SK-N-SH treated with all-trans-retinoic acid at 6 μM for 48 hours (cell line): ENCODE measurements around the gene IGF1.

Experiments
- ZC3H10 ChIP-seq: fragments of 250-450 bp; sonication (Bioruptor Pico); IDR thresholded peaks from 2 replicates; pipeline ENCODE4 v1.5.1; 2021; ENCODE audit warnings: mild to moderate bottlenecking, moderate library complexity
- TF ChIP-seq, protein P1 (sequence below): fragments of 250-450 bp; sonication (Bioruptor Pico); IDR thresholded peaks from 2 replicates; pipeline ENCODE4 v1.8.0; 2020; ENCODE audit warnings: mild to moderate bottlenecking, moderate library complexity, borderline replicate concordance

DNA sequence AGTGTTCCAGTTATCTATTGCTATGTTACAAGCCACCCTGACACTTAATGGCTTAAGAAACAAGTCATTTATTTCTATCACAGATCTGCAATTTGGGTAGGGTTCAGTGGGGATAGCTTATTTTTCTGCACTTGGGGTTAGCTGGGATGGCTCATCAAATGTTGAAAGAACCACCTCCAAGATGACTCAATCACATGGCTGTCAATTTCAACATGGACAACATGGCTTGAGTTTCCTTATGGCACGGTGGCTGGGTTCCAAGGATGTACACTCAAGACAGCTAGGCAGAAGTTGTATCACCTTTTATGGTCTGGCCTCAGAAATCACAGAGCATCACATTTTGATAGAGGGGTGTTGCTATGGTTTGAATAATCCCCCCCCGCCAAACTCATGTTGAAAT is 24.5 kb upstream of the IGF1 start:
- TF ChIP-seq ZC3H10 (CRISPR knock-in tag): no peak
- TF ChIP-seq, protein P1, sequence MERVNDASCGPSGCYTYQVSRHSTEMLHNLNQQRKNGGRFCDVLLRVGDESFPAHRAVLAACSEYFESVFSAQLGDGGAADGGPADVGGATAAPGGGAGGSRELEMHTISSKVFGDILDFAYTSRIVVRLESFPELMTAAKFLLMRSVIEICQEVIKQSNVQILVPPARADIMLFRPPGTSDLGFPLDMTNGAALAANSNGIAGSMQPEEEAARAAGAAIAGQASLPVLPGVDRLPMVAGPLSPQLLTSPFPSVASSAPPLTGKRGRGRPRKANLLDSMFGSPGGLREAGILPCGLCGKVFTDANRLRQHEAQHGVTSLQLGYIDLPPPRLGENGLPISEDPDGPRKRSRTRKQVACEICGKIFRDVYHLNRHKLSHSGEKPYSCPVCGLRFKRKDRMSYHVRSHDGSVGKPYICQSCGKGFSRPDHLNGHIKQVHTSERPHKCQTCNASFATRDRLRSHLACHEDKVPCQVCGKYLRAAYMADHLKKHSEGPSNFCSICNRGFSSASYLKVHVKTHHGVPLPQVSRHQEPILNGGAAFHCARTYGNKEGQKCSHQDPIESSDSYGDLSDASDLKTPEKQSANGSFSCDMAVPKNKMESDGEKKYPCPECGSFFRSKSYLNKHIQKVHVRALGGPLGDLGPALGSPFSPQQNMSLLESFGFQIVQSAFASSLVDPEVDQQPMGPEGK (CRISPR knock-in tag): no peak
